HG03097 (cell line): ENCODE measurements around the gene TMEM116.

Source experiments
- ATAC-seq: cut with Tn5 transposase; IDR thresholded peaks from one replicate; pipeline ENCODE4 v1.9.1; 2021; ENCODE audit not compliant: unreplicated experiment, low FRiP score

The TMEM116 gene

DNA sequence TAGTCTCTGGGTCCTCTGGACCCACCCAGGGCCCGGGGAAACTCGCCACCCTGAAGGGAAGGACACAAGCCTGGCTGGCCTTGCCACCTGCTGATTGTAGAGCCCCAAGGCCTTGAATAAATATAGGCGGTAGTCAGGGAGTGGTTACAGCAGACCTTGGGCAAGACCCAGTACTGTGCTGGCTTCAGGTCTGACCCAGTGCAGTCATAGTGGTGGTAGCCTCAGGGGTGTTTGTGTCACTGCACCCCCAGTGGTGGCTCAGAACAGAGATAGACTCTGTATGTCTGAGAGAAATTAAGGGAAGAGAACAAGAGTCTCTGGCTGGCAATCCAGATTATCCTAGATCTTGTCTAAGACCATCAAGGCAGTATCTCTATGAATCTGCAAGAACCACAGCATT is 107.5 kb downstream of the TMEM116 start:
- no peak for ATAC-seq

DNA sequence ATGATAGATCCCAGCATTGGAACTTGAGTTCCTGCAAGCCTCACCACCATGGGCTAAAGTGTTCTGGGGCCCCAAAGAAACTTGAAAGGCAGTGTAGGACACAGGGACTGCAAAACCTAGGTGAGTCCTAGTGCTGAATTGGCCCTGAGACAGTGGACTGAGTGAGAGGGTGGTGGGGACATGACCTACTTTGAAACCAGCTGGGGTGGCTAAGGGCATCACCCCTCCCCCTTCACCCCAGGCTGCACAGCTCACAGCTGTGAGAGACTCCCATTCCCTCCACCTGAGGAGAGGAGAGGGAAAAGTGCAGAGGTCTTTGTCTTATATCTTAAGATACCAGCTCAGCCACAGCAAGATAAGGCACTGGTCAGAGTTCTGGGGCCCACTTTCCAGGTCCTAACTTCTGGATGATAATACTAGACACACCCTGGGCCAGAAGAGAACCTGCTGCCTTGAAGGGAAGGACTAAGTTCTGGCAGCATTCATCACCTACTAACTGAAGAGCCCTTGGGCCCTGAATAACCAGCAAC is 108.5 kb downstream of the TMEM116 start:
- no peak for ATAC-seq

DNA sequence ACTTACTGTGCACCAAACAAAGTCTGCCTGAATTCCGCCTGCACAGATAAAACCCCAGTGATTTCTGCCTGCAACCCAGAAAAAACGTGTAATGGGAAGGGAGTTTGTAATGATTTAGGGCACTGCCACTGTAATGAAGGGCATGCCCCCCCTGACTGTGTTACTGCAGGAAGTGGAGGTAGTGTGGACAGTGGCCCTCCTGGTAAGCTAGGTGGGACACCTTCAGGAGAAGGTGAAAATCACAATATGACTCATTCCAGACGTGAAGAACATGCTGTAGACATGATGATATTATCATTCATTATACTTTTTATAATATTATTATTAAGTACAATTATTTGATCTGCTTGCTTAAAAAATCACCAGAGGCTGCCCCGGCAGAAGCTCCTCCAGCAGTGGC is 111.8 kb downstream of the TMEM116 start:
- no peak for ATAC-seq

DNA sequence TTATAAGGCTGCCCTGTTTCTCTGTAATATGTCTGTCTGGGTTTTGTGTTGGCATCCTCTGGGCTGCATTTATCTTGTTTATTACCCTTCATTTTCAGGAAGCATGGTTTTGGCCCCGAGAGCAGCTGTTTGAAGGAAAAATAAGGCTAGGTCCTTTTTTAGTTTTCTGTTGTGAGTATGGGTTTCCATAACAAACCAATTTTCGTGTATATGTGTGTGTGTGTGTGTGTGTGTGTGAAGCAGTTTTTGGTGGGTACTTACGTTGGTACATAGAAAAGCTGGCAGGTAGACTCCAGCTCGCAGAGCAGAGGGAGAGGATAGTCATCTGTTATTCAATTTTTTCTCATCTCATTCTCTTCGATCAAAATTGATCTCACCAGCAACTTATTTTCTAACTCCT is 118.4 kb downstream of the TMEM116 start:
- ATAC-seq, result no peak

DNA sequence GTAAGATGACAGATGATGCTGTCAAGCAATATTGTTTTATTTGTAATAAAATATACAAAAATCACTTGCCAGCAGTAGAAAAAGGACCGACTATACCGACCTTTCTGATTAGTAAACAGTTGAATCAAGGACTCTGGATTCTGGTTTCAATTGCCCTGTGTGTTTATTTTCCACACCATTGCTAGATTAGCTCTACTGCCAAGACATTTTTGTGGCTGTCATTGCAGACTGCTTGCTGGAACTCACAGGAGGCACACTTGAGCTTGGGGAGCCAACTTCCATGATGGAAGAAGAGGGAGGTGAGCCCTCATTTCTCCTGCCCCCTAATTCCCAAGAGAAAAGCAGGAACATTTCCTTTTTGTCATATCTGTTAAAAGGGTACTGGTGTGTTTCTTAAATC is 119.7 kb downstream of the TMEM116 start:
- no peak for ATAC-seq

DNA sequence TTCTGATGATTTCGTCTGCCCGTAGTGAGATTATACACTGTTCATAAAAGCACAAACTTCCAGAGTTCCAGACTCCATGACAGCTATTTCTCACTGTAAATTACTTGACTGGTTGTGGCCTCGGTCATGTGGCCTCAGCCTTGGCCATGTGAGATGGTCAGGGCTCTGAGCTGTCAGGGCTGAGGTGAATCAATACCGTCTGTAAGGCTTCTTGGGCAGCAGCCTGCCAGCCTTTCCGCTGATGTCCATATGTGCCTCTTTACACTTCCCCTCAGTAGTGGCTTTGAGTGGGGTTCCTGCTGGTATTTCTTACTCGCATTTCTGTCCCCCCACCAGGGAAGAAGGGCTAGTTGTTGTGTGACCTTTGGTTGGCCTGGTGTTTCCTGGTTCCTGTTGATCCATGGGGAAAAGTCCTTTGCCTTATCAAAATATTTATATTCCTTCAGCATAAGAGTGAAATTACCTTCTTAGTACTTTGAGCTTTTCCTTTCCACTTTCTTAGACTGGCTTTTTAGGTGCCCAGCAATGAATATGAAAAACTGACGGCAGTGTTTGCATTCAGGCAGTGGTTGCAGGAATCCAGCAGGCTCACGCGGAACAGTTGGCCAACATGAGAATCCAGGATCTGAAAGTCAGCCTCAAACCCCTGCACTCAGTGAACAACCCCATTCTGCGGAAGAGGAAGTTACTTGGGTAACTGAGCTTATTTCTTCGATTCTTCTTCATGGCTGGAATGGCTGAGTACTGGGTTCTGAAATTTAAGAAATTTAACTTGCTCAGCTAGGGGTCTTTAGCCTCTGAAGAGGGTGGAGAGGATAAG is 124.8 kb downstream of the TMEM116 start:
- ATAC-seq, result no peak

DNA sequence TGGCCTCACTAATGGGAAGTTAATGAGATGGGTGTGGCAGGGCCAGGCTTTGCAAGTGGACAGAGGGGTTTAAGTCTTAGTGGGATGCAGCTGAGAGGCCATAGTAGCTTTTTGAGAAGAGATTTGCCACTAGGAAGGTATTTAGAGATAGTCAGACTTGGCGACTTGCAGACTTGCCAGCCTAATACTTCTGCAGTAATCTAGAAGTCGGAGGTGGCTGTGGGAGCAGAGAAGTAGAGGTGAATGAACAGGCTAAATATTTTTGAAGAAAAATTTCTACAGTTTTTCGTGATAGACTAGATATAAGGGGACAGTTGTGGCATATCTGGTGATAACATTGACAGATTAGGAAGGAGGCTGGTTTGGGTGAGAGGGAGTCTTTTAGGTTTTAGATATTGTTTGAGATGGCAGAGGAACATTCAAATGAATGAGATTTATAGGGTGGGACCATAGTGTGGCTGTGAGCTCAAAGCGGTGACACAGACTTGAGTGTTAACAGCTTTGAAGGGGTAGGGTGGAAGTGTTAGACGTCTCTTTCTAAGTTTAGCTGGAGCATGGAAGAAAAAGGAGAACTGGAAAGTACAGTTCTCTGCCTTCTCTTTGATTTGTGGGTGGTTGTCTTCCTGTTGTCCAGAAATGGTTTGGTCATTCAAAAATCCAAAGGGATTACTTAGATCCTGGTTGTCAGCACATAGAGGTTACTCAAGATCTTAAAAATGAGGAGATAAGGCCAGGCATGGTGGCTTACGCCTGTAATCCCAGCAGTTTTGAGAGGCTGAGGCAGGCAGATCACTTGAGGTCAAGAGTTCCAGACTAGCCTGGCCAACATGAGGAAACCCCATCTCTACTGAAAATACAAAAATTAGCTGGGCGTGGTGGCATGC is 126.1 kb downstream of the TMEM116 start:
- no peak for ATAC-seq

DNA sequence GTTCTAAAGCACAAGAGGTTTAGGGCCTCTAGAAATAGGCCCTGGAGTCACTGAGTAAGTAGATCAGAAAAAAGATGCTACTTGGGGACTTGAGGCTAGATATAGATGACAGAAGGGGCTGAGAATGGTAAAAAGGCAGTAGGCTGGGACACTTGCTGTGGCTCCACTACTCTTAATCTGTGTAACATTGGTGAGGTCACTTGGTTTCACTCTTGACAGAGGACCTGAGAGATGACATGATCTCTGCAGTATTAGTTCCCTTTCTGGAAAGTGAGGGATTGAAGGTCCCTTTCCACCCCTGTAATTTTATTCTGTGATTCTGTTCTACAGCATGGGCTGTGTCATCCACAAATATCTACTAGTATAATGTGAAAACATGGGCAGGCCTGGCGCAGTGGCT is 131.2 kb downstream of the TMEM116 start:
- ATAC-seq, result no peak
